AG04450 (cell line): ENCODE measurements around the gene TNIP2. TPM values are rescaled to one million over a fixed set of nuclear protein-coding genes. Genes with fewer than 3 reads are reported as not detected.

Source experiments
- CTCF ChIA-PET: fragments of 300-600, 350-600 bp; formaldehyde crosslinking; extraction: SDS; loops from one replicate; lab custom pipeline; 2022; ENCODE audit warnings: antibody characterized with exemption, inconsistent platforms; lab: Charles Lee
- POLR2A ChIA-PET: fragments of 350-600 bp; formaldehyde crosslinking; extraction: SDS; loops from one replicate; lab custom pipeline; 2021; ENCODE audit warnings: antibody characterized with exemption, inconsistent platforms; lab: Yijun Ruan, JAX
- DNase-seq: peaks from one replicate; pipeline ENCODE4 v3.0.0-alpha.2; 2011; ENCODE audit warnings: low read depth, low spot score
- H3K27ac ChIP-seq: one replicate; pipeline ENCODE4 v1.5.1; 2012; ENCODE audit warnings: low read depth, low read length, control low read depth
- H3K27me3 ChIP-seq: one replicate; pipeline ENCODE4 v1.6.0; 2012; ENCODE audit warnings: low read length; ENCODE audit not compliant: control insufficient read depth, insufficient read depth
- H3K4me3 ChIP-seq: 2 replicates; pipeline ENCODE4 v1.5.1; 2011; ENCODE audit warnings: mild to moderate bottlenecking, low read depth, low read length, control low read depth
- H3K9me3 ChIP-seq: 2 replicates; pipeline ENCODE4 v1.5.1; 2012; ENCODE audit warnings: low read length; ENCODE audit not compliant: control insufficient read depth, insufficient read depth
- polyA plus RNA-seq: library from polyadenylated mRNA; depleted of rRNA; stranded (reverse); fragments of >200 nt; gene quantifications from 2 replicates; pipeline ENCODE4 v1.2.3, GENCODE V29; 2011
- TF ChIP-seq, protein P1 (sequence below): IDR thresholded peaks from 2 replicates; pipeline ENCODE4 v1.5.1; 2011; ENCODE audit warnings: low read depth, low read length, control low read depth, inconsistent platforms

Gene TNIP2
- polyA plus RNA-seq, 1 experiment, result 28.8 TPM

DNA sequence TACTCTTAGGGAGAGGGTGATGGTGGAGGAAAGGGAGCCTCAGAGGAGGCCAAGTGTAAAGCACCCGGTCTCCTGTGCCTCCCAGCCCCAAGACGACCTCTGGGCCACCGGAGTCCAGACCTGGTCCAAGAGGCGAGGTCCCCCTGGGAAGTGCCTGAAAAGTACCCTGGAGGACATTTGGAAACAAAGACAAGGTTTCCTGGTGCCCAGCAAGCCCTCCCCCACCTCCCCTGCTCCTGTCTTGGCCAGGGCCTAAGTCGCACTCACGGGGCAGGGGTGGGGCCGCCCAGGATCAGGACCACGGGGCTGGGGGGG is 36.2 kb upstream of the TNIP2 start:
- POLR2A ChIA-PET, result no interaction called here
- H3K9me3 ChIP-seq, result no peaks in the 10 kb centered on the region; the same call in 1 of the 2 replicates
- H3K27ac ChIP-seq, result peak overlapping the region; percentile 21
- H3K4me3 ChIP-seq, result no peak overlapping the region
- DNase-seq, result no peak
- no peaks in the 10 kb centered on the region for H3K27me3 ChIP-seq
- TF ChIP-seq, protein P1, sequence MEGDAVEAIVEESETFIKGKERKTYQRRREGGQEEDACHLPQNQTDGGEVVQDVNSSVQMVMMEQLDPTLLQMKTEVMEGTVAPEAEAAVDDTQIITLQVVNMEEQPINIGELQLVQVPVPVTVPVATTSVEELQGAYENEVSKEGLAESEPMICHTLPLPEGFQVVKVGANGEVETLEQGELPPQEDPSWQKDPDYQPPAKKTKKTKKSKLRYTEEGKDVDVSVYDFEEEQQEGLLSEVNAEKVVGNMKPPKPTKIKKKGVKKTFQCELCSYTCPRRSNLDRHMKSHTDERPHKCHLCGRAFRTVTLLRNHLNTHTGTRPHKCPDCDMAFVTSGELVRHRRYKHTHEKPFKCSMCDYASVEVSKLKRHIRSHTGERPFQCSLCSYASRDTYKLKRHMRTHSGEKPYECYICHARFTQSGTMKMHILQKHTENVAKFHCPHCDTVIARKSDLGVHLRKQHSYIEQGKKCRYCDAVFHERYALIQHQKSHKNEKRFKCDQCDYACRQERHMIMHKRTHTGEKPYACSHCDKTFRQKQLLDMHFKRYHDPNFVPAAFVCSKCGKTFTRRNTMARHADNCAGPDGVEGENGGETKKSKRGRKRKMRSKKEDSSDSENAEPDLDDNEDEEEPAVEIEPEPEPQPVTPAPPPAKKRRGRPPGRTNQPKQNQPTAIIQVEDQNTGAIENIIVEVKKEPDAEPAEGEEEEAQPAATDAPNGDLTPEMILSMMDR, result no peak
- CTCF ChIA-PET, result no interaction called here

DNA sequence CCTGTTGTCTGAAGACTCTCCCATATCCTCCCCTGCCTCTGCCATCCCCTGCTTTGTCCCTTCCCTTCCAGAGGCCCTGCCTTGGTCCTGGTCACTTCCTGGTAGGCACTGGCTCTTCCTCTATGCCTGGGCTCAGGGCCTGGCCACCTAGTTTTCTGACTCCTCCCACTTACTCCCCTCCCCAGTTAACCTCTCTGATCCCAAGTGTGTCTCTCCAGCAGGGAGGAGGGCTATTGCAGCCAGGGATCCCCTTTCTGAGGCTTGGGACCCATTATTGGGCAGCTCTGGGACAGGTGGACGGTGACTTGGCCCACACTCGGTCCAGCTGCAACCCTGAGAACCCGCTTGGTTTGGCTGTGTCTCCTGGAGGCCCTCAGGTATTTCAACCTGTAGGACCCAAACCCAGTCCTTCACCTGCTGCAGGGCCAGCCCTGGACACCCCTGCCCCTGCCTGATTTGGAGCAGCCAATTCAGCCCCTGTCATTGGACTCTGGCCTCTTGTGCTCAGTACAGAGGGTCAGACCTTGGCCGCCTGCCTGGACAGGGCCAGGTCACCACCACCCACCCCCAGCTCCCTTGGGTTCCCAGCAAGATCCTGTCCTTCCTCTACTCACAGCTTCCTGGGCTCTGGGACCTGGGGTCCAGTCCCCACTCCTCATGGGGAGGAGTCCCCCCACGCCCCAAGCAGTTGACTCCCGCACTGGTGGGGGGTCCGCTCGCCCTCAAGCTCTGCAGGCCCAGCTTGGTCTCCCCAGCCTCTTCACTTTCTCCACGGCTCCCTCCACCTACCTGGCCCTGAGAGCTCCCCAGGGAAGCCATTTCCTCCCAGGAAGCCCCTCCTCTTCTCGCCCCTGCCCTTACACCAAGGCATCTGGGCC is 35.6 kb upstream of the TNIP2 start:
- no peaks in the 10 kb centered on the region; the same call in 1 of the 2 replicates for H3K9me3 ChIP-seq
- CTCF ChIA-PET, result no interaction called here
- TF ChIP-seq, protein P1, result no peak
- peak overlapping the region; percentile 21 for H3K27ac ChIP-seq
- no peaks in the 10 kb centered on the region for H3K27me3 ChIP-seq
- POLR2A ChIA-PET, result no interaction called here
- no peak overlapping the region for H3K4me3 ChIP-seq
- DNase-seq, result no peak

DNA sequence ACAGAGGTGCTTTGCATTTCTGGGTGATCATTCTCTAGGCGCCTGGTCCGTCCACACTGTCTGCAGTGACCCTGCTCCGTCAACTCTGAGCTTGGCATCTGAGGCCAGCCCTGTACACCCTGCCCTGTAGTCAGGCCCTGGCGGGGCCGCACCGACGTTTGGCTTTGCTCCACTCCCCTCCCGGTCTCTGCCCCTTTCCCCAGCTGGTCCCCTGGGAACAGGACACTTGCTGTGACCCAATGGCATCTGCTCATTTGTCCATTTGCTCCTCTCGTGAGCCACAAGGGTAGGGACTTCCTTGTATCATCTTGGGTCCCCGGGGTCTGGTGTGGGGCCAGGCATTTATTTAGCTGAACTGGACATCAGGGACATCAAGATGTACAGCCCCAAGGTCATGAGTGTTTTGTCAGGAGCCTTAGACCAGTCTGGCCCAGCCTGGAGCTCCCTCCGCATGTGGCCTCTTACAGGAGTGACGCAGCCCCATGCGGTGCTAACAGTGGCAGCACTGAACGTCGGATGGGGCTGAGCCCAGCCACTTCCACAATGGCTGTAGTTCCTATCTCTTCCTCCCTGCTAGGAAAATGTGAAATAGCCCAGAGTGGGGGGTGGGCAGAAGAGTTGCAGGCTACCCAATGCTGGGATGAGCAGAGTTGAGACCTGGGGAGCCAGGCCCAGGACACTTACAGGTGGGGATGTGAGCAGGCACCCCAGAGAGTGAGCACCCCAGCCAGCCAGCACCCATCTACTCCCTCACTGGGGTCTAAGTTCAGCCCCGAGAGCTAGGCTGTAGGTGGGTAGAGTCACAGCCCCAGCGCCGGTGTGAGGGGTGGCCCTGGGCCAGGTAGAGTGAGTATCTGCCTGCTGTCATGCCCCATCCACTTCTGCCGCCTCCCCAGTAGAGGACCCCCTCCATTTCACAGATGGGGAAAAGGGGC is 34.7 kb upstream of the TNIP2 start:
- no peak for DNase-seq

DNA sequence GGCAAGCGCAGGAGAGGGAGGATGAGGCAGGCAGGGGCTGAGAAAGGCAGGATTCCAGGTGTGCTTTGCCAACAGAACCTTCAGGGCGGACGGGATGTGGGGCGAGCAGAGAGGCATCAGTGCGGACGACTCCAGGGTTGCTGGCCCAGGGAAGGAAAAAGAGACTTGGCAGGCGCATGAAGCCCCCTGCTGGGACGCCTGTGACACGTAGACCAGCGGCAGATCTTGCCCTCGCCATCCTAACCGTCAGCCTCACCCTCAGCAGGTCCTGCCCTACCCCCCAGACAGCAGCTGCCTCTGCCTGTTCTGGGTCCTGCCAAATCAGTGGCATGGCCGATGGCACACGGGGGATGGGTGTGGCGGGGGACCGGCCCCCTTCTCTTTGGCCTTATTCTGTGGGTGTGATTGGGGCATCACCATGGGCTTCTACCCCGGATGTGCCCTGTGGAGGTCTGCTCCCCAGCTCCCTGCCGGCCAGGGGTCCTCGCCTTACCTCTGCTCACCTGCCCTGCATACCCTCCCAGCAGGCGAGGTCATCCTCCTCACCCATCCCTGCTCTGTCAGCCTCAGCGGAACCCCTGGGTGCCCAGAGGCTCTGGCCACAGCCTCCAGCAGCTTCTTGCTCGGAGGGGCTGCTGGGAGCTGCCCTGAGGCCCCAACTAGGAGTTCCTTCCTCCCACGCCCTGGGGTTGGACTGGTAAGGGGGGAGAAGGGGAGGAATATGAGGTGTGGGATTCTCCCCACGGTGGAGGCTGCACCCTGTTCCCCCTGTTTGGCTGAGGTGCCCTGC is 33.9 kb upstream of the TNIP2 start:
- H3K4me3 ChIP-seq, result no peak overlapping the region
- TF ChIP-seq, protein P1, result no peak
- CTCF ChIA-PET, result no interaction called here
- POLR2A ChIA-PET, result no interaction called here
- H3K27me3 ChIP-seq, result no peaks in the 10 kb centered on the region
- H3K9me3 ChIP-seq, result no peaks in the 10 kb centered on the region; the same call in 1 of the 2 replicates
- DNase-seq, result no peak
- no peak overlapping the region for H3K27ac ChIP-seq

More for the DNA sequence above, 34.7 kb upstream of the TNIP2 start:
- POLR2A ChIA-PET, result no interaction called here
- H3K4me3 ChIP-seq, result no peak overlapping the region
- TF ChIP-seq, protein P1, result no peak
- no peaks in the 10 kb centered on the region for H3K27me3 ChIP-seq
- no peak overlapping the region for H3K27ac ChIP-seq
- CTCF ChIA-PET, result no interaction called here
- H3K9me3 ChIP-seq, result no peaks in the 10 kb centered on the region; the same call in 1 of the 2 replicates
